ENCODE measurements around the gene KCNA10.

The KCNA10 gene

GRCh38 chr1:110519125-110519810 is at the start of gene KCNA10:
Gene KCNA10, minus strand, starts transcription at chr1:110519175. Its CDS starts 388 bp downstream, at chr1:110518787.
- no peak for DNase-seq

- DNase-seq: no peak
Observed at GRCh38 chr1:110566836-110567235, 47.9 kb upstream of the KCNA10 start.

GRCh38 chr1:110565565-110565964 is 46.6 kb upstream of the KCNA10 start:
- DNase-seq: no peak

- no peak for DNase-seq
Observed at GRCh38 chr1:110563089-110563488, 44.1 kb upstream of the KCNA10 start.

GRCh38 chr1:110561596-110561995 is 42.6 kb upstream of the KCNA10 start:
- no peak for DNase-seq

- DNase-seq: no peak
Observed at GRCh38 chr1:110559157-110559556, 40.2 kb upstream of the KCNA10 start.

- DNase-seq: no peak
Observed at GRCh38 chr1:110557481-110557880, 38.5 kb upstream of the KCNA10 start.

GRCh38 chr1:110556471-110556807 is 37.5 kb upstream of the KCNA10 start:
- no peak for DNase-seq

- DNase-seq: no peak
Observed at GRCh38 chr1:110555807-110556470, 37.0 kb upstream of the KCNA10 start.

- DNase-seq: peak; percentile 50 to 52
Observed at GRCh38 chr1:110554871-110555801, 36.2 kb upstream of the KCNA10 start.

- no peak for DNase-seq
Observed at GRCh38 chr1:110551278-110551809, 32.4 kb upstream of the KCNA10 start.

GRCh38 chr1:110549831-110550230 is 30.9 kb upstream of the KCNA10 start:
- DNase-seq: no peak

- no peak for DNase-seq
Observed at GRCh38 chr1:110548381-110548780, 29.4 kb upstream of the KCNA10 start.

GRCh38 chr1:110547017-110547416 is 28.0 kb upstream of the KCNA10 start:
- DNase-seq: no peak

- no peak for DNase-seq
Observed at GRCh38 chr1:110545492-110545891, 26.5 kb upstream of the KCNA10 start.

- no peak for DNase-seq
Observed at GRCh38 chr1:110544753-110545152, 25.8 kb upstream of the KCNA10 start.

- DNase-seq: no peak
Observed at GRCh38 chr1:110542725-110543124, 23.8 kb upstream of the KCNA10 start.

GRCh38 chr1:110541906-110542395 is 23.0 kb upstream of the KCNA10 start:
- no peak for DNase-seq

GRCh38 chr1:110540891-110541685 is 22.1 kb upstream of the KCNA10 start:
- DNase-seq: no peak

GRCh38 chr1:110538921-110539320 is 19.9 kb upstream of the KCNA10 start:
- DNase-seq: no peak

GRCh38 chr1:110538075-110538474 is 19.1 kb upstream of the KCNA10 start:
- DNase-seq: no peak

- DNase-seq: no peak
Observed at GRCh38 chr1:110535985-110536384, 17.0 kb upstream of the KCNA10 start.

Measured in stimulated activated CD4-positive, alpha-beta T cell treated with anti-CD3 and anti-CD28 coated beads, Interleukin-2, amount 100 ng/mL, for 48 hours (primary cell).